Measurements from ENCODE around the gene CAPN2. TPM values are rescaled to one million over a fixed set of nuclear protein-coding genes. Genes with fewer than 3 reads are reported as not detected.

The CAPN2 gene
- total RNA-seq, 2 experiments from 2014 or later = 23.6 to 24.3 TPM

DNA sequence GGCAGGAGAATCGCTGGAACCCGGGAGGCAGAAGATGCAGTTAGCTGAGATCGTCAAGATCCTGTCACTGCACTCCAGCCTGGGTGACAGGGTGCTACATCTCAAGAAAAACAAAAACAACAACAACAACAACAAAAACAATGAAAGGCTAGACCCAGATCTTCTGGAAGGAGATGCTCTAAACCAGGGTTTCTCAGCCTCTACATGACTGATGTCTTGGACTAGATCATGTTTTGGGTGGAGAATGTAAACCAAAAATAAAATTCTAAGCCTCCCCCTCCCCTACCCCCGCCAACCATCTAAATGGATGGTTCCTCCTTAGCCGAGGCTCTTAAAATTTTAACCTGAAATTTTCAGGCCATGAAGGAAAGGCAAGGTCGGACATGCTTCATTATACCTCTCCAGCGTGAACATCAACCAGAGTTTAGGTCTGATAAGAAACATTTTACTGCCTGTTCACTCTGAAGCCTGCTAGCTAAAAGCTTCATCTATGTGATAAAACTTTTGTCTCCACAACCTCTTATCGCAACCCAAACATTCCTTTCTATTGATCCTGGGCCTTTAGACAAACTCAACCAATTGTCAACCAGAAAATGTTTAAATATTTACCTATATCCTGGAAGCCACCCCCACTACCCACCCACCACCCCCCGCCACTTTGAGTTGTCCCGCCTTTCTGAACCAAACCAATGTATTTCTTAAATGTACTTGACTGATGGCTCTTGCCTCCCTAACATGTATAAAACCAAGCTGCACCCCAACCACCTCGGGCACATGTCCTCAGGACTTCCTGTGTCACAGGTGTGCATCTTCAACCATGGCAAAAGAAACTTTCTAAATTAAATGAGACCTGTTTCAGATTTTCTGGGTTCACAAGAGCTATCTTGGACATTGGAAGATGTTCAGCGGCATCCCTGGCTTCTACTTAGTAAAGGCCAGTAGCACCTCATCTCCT lies 1.9 kb upstream of the CAPN2 start:
- H3K4me3 Mint-ChIP-seq = no peak overlapping the region
- H3K9me3 Mint-ChIP-seq = no peaks in the 10 kb centered on the region
- peaks cover 26% of the 10 kb centered on the region for H3K4me1 Mint-ChIP-seq
- H3K27me3 Mint-ChIP-seq = peaks cover 5% of the 10 kb centered on the region
- DNase-seq = no peak
- H3K36me3 Mint-ChIP-seq = no peaks in the 10 kb centered on the region
- no peak overlapping the region for H3K27ac Mint-ChIP-seq

GRCh38 chr1:223711173-223711572 lies 1.2 kb upstream of the CAPN2 start:
- H3K27ac Mint-ChIP-seq = no peak overlapping the region
- no peak overlapping the region for H3K4me3 Mint-ChIP-seq

DNA sequence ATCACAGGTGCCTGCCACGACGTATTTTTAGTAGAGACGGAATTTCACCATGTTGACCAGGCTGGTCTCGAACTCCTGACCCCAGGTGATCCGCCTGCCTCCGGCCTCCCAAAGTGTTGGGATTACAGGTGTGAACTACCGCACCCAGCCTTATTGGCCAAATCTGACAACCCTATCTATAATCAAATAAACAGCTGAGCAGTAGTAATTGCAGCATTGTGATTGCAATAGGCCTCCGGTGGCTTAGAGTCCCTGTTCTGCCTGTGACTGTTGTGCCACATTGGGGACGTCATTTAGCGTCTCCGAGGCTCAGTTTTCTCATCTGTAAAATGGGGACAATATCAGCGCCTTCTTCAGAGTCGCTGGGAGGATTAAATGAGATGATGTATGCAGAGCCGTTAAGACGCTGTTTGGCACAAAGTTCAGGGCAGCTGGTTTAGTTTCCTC lies 569 bp upstream of the CAPN2 start:
- Mint-ChIP-seq H3K4me1 (peaks cover 38% of the 10 kb centered on the region), H3K4me3 (peak overlapping the region; percentile 47), H3K36me3 (no peaks in the 10 kb centered on the region), H3K27me3 (peaks cover 5% of the 10 kb centered on the region), H3K27ac (no peak overlapping the region), H3K9me3 (no peaks in the 10 kb centered on the region)
- no peak for DNase-seq

More at GRCh38 chr1:223711173-223711572, 1.2 kb upstream of the CAPN2 start:
- H3K36me3 Mint-ChIP-seq = no peaks in the 10 kb centered on the region
- DNase-seq = no peak
- H3K9me3 Mint-ChIP-seq = no peaks in the 10 kb centered on the region
- H3K4me1 Mint-ChIP-seq = peaks cover 32% of the 10 kb centered on the region
- peaks cover 5% of the 10 kb centered on the region for H3K27me3 Mint-ChIP-seq

DNA sequence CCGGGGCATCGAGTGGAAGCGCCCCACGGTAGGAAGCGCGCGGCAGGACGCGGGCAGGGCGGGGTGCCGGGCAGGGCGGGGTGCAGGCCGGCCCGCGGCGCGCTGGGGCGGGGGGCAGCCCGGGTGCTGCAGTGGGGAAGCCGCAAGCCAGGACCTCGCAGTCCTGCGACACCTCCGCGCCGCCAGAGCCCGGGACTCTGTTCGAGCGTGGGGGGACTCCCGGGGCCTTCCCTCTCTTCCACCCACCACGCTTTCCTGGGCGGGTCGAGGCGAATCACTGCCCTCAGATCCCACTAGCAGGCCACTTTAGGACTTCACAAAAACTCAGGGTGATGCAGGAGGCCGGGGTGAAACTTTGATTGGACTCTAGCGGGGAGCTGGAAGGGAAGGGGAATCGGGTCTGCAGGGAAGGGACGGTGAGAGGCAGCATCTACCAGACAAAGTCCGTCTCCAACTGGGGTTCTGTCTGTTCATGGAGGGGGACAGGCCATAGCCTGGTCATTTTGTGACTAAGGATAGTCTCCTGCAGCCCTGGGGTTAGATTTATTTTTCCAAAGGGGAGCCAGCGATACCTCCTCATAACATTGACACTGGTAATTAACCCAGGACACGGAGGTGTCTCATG lies 623 bp downstream of the CAPN2 start:
- H3K4me1 Mint-ChIP-seq = peaks cover 49% of the 10 kb centered on the region
- peak overlapping the region; percentile 81 for H3K4me3 Mint-ChIP-seq
- peak overlapping the region; percentile 68 for H3K27ac Mint-ChIP-seq
- peak; percentile 59 for DNase-seq
- H3K36me3 Mint-ChIP-seq = peaks cover 4% of the 10 kb centered on the region
- peaks cover 5% of the 10 kb centered on the region for H3K27me3 Mint-ChIP-seq
- no peaks in the 10 kb centered on the region for H3K9me3 Mint-ChIP-seq

- Mint-ChIP-seq H3K4me3 (peak overlapping the region; percentile 81), H3K27me3 (peaks cover 1% of the 10 kb centered on the region), H3K36me3 (peaks cover 4% of the 10 kb centered on the region), H3K27ac (peak overlapping the region; percentile 68), H3K9me3 (no peaks in the 10 kb centered on the region), H3K4me1 (peaks cover 55% of the 10 kb centered on the region)
- DNase-seq = no peak
Measured at GRCh38 chr1:223713546-223714420, 1.4 kb downstream of the CAPN2 start.

DNA sequence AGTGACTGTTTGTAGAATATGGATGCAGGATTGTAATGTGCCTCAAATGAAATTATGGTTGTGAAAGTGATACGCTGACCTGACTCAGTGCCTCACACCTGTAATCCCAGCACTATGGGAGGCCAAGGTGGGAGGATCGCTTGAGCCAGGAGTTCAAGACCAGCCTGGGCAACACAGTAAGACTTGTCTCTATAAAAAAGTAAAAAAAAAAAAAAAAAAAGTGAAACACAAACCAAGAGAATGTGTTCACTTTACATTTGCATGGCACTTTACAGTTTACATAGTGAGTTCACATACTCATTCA lies 2.0 kb downstream of the CAPN2 start:
- peaks cover 4% of the 10 kb centered on the region for H3K36me3 Mint-ChIP-seq
- no peaks in the 10 kb centered on the region for H3K27me3 Mint-ChIP-seq
- peak overlapping the region; percentile 68 for H3K27ac Mint-ChIP-seq
- peak overlapping the region; percentile 81 for H3K4me3 Mint-ChIP-seq
- DNase-seq = no peak
- peaks cover 55% of the 10 kb centered on the region for H3K4me1 Mint-ChIP-seq
- H3K9me3 Mint-ChIP-seq = no peaks in the 10 kb centered on the region

DNA sequence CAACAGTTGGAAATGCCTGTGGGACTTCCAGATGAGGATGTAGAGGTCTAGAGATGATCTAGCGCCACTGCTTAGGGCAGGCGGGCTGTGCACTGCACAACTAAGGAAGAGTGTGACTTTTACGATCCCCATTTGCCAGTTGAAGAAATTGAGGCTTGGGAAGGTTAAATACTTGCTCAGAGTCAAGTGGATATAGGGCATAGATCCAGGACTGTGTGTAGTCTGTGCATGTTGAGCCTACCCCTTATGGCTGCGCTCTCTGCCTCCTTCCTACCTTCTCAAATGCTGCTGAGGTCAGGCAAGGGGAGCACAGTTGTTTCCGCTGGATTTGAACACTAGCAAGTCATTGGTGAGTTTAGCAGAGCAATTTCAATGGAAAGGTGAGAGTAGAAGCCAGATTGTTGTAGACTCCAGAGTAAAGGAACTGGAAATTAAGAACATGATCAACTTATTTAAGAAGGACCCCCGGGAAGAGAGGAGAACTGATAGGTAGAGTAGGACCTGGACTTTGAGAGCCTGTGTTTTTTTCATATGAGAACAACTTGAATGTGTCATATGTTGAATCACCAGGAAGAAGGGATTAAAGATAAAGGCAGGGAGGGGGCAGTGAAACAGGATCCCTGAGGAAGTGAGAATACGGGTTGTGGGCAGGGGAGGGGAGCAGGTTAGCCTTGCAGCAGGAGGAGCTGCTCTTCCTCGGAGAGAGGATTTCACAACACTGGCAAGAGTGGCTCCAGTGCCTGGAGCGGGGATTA lies 2.7 kb downstream of the CAPN2 start:
- no peaks in the 10 kb centered on the region for H3K27me3 Mint-ChIP-seq
- H3K4me1 Mint-ChIP-seq = peaks cover 55% of the 10 kb centered on the region
- H3K4me3 Mint-ChIP-seq = no peak overlapping the region
- H3K27ac Mint-ChIP-seq = peak overlapping the region; percentile 49
- no peaks in the 10 kb centered on the region for H3K9me3 Mint-ChIP-seq
- H3K36me3 Mint-ChIP-seq = peaks cover 7% of the 10 kb centered on the region
- DNase-seq = no peak

DNA sequence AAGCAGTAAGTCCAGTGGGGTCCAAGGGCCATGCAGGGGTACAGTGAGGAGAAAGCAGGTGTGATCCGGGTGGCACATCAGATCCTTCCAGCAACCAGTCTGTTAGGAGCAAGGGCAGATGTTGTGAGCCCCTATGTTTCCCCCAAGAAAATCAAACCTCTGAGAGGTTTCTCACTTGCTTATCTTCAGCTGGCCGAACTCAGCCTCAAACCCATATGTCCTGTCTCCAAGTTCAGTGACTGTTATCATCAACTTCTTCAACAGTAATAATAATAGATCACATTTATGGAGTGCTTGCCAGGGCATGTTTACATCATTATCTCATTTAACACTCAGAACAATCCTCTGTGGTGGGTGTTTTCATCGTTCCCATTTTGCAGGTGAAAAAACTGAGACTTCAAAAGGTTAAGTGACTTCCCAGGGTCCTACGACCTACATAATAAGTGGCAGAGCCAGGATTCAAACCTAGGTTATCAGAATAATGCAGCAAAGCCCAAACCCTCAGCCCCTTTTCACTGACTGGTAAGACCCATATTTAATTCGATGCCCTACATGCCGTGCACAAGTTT lies 3.3 kb downstream of the CAPN2 start:
- H3K27ac Mint-ChIP-seq = peak overlapping the region; percentile 77
- peaks cover 9% of the 10 kb centered on the region for H3K36me3 Mint-ChIP-seq
- peak overlapping the region; percentile 11 for H3K4me3 Mint-ChIP-seq
- no peaks in the 10 kb centered on the region for H3K27me3 Mint-ChIP-seq
- no peak for DNase-seq
- H3K9me3 Mint-ChIP-seq = no peaks in the 10 kb centered on the region
- peaks cover 57% of the 10 kb centered on the region for H3K4me1 Mint-ChIP-seq

- Mint-ChIP-seq H3K4me3 (peak overlapping the region; percentile 11), H3K27me3 (no peaks in the 10 kb centered on the region), H3K36me3 (peaks cover 11% of the 10 kb centered on the region), H3K27ac (peak overlapping the region; percentile 77), H3K4me1 (peaks cover 57% of the 10 kb centered on the region), H3K9me3 (no peaks in the 10 kb centered on the region)
- peak; percentile 53 for DNase-seq
Measured at GRCh38 chr1:223716302-223716862, 4.0 kb downstream of the CAPN2 start.

DNA sequence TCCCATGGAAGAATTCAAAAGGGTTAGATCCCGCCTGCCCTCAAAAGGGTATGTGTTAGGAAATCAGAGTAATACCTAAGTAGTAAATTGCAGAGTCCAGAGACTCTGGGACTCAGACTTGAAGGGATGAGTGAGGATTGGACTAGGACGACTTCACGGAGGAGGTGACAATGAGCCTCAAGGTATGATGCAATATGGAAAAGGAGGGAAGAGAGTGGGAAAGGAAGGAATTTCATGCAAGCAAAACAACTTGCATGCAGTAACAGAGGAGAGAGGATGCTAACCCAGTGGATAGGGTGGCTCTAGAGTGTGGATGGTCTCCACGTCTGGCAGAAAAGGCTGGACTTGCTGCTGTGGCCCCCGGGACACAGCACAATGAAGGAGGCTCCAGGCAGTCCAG lies 4.8 kb downstream of the CAPN2 start:
- H3K27ac Mint-ChIP-seq = peak overlapping the region; percentile 77
- H3K27me3 Mint-ChIP-seq = no peaks in the 10 kb centered on the region
- no peak for DNase-seq

GRCh38 chr1:223717695-223718363 lies 5.5 kb downstream of the CAPN2 start:
- H3K4me1 Mint-ChIP-seq = peaks cover 59% of the 10 kb centered on the region
- H3K27me3 Mint-ChIP-seq = no peaks in the 10 kb centered on the region
- no peak overlapping the region for H3K27ac Mint-ChIP-seq
- no peak overlapping the region for H3K4me3 Mint-ChIP-seq
- H3K9me3 Mint-ChIP-seq = no peaks in the 10 kb centered on the region
- H3K36me3 Mint-ChIP-seq = peaks cover 11% of the 10 kb centered on the region
- no peak for DNase-seq

More for the DNA sequence above, 4.8 kb downstream of the CAPN2 start:
- Mint-ChIP-seq H3K4me1 (peaks cover 57% of the 10 kb centered on the region), H3K4me3 (peak overlapping the region; percentile 0), H3K9me3 (no peaks in the 10 kb centered on the region), H3K36me3 (peaks cover 11% of the 10 kb centered on the region)

DNA sequence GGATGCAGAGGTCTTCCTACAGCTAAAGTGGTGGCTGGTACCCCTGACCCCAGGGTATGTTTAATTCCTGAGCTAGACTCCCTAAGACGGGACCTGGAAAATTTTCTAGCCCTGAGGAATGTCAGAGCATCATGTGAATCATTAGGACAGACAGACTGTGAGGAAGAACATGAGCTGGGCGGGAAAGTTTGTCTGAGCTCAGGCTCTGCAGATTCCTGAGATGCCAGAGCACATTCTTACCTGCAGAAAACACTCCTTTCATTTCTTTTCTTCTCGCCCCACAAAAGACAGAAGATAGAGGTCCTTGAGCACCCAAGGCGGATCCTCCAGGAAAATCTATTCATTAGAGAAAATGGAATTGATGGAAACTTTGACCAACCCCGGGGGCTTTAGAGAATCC lies 6.5 kb downstream of the CAPN2 start:
- Mint-ChIP-seq H3K4me3 (no peak overlapping the region), H3K27me3 (no peaks in the 10 kb centered on the region), H3K4me1 (peaks cover 54% of the 10 kb centered on the region), H3K9me3 (no peaks in the 10 kb centered on the region), H3K27ac (no peak overlapping the region), H3K36me3 (peaks cover 12% of the 10 kb centered on the region)
- DNase-seq = no peak

GRCh38 chr1:223720971-223721591 lies 8.7 kb downstream of the CAPN2 start:
- no peak overlapping the region for H3K27ac Mint-ChIP-seq
- no peak for DNase-seq
- no peak overlapping the region for H3K4me3 Mint-ChIP-seq
- H3K27me3 Mint-ChIP-seq = no peaks in the 10 kb centered on the region
- H3K36me3 Mint-ChIP-seq = peaks cover 20% of the 10 kb centered on the region
- H3K9me3 Mint-ChIP-seq = no peaks in the 10 kb centered on the region
- peaks cover 46% of the 10 kb centered on the region for H3K4me1 Mint-ChIP-seq

Data from activated naive CD8-positive, alpha-beta T cell treated with anti-CD3 and anti-CD28 coated beads for 36 hours (primary cell).